Adrenal gland (tissue), 5 donors: Measurements from ENCODE around the gene ZMYM1.

Source experiments
- POLR2A ChIP-seq, 2 donors: fragments of 450-650 bp; IDR thresholded peaks; one replicate each; pipeline ENCODE4 v1.6.1; 2017; ENCODE audit warnings: antibody characterized with exemption in 2 of 2, mild to moderate bottlenecking in 2 of 2, moderate library complexity in 1 of 2
- TF ChIP-seq, protein P1 (sequence below), 6 experiments: fragments of 450-650 bp in 4 of 6; fragments of 200-600 bp in 2 of 6; sonication (generic) in 1 of 6; IDR thresholded peaks; 1 replicate in 5 of 6; 2 replicates in 1 of 6; pipeline versions ENCODE4 v1.5.1 to v1.8.0; 2016 to 2021; ENCODE audit warnings: antibody characterized with exemption in 6 of 6, mild to moderate bottlenecking in 2 of 6, moderate library complexity in 1 of 6
- donor health status: DM: no; HTN: no; CAD: no.

DNA sequence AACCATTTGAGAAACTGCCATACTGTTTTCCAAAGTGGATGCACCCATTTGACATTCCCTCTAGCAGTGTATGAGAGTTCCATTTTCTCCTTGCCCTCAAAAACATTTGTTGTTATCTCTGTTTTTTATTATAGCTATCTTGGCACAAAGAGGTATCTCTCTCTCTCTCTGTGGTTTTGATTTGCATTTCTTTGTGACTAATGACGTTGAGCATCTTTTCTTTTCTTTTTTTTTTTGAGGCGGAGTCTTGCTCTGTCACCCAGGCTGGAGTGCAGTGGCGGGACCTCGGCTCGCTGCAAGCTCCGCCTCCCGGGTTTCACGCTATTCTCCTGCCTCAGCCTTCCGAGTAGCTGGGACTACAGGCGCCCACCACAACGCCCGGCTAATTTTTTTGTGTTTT is 30.1 kb upstream of the ZMYM1 start:
- TF ChIP-seq, protein P1, sequence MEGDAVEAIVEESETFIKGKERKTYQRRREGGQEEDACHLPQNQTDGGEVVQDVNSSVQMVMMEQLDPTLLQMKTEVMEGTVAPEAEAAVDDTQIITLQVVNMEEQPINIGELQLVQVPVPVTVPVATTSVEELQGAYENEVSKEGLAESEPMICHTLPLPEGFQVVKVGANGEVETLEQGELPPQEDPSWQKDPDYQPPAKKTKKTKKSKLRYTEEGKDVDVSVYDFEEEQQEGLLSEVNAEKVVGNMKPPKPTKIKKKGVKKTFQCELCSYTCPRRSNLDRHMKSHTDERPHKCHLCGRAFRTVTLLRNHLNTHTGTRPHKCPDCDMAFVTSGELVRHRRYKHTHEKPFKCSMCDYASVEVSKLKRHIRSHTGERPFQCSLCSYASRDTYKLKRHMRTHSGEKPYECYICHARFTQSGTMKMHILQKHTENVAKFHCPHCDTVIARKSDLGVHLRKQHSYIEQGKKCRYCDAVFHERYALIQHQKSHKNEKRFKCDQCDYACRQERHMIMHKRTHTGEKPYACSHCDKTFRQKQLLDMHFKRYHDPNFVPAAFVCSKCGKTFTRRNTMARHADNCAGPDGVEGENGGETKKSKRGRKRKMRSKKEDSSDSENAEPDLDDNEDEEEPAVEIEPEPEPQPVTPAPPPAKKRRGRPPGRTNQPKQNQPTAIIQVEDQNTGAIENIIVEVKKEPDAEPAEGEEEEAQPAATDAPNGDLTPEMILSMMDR (IDR thresholded peaks at IDR 0.05) = no peak
- no peak for TF ChIP-seq POLR2A (IDR thresholded peaks at IDR 0.05)
